OCI-LY7 (cell line): Measurements from ENCODE around the gene ELP6. TPM values are rescaled to one million over a fixed set of nuclear protein-coding genes. Genes with fewer than 3 reads are reported as not detected.

ENCODE experiments used
- BruUV-seq: library from RNA; stranded (reverse); fragments of 400-500 nt; replicated peaks from 2 replicates; lab custom pipeline; 2021; lab: Mats Ljungman, UMichigan
- CTCF ChIA-PET: fragments of 300-600 bp; sonication (Branson Sonifier 250); formaldehyde crosslinking; loops from one replicate; lab custom pipeline; 2022; ENCODE audit warnings: antibody characterized with exemption; ENCODE audit not compliant: unreplicated experiment; lab: Charles Lee
- POLR2A ChIA-PET: fragments of 300-600 bp; sonication (Branson Sonifier 250); formaldehyde crosslinking; loops from one replicate; lab custom pipeline; 2022; ENCODE audit warnings: antibody characterized with exemption; lab: Charles Lee
- DNase-seq: peaks from one replicate; pipeline ENCODE4 v3.0.0-alpha.2; 2015; ENCODE audit warnings: low spot score
- H2AFZ ChIP-seq: fragments of 200-600 bp; sonication (generic), shearing (Covaris generic); 2 replicates; pipeline ENCODE4 v1.6.1; 2014; ENCODE audit warnings: mild to moderate bottlenecking, antibody characterized with exemption, low read length, moderate library complexity
- H3K27ac ChIP-seq: fragments of 200-600 bp; sonication (generic); 2 replicates; pipeline ENCODE4 v1.5.1; 2014; ENCODE audit warnings: mixed run types, low read depth, mild to moderate bottlenecking, moderate library complexity, low read length, inconsistent platforms; ENCODE audit not compliant: poor library complexity, severe bottlenecking
- H3K36me3 ChIP-seq: fragments of 200-600 bp; sonication (generic); 2 replicates; pipeline ENCODE4 v1.6.1; 2014; ENCODE audit warnings: mild to moderate bottlenecking, antibody characterized with exemption, low read length, moderate library complexity, mixed read lengths; ENCODE audit not compliant: insufficient read depth
- H3K4me1 ChIP-seq: fragments of 200-600 bp; sonication (generic); 2 replicates; pipeline ENCODE4 v1.5.1; 2014; ENCODE audit warnings: mild to moderate bottlenecking, low read length; ENCODE audit not compliant: insufficient read depth, poor library complexity, severe bottlenecking
- H3K4me2 ChIP-seq: fragments of 200-600 bp; sonication (generic); 2 replicates; pipeline ENCODE4 v1.6.1; 2014; ENCODE audit warnings: mild to moderate bottlenecking, low read length
- H3K4me3 ChIP-seq: fragments of 200-600 bp; sonication (generic); 2 replicates; pipeline ENCODE4 v1.5.1; 2014; ENCODE audit warnings: mild to moderate bottlenecking, low read depth, low read length; ENCODE audit not compliant: poor library complexity, severe bottlenecking
- H3K79me2 ChIP-seq: fragments of 200-600 bp; sonication (generic); 2 replicates; pipeline ENCODE4 v1.6.1; 2016; ENCODE audit warnings: low read depth, mild to moderate bottlenecking, low read length, moderate library complexity, mixed read lengths; ENCODE audit not compliant: insufficient read depth
- H3K9me2 ChIP-seq: fragments of 200-600 bp; sonication (generic); 2 replicates; pipeline ENCODE4 v1.6.1; 2016; ENCODE audit warnings: mild to moderate bottlenecking, low read length, mixed read lengths; ENCODE audit not compliant: insufficient read depth
- H3K9me3 ChIP-seq: fragments of 200-600 bp; sonication (generic); 2 replicates; pipeline ENCODE4 v1.6.1; 2014; ENCODE audit warnings: mild to moderate bottlenecking, mixed run types, low read length, mixed read lengths
- H4K20me1 ChIP-seq: fragments of 200-600 bp; sonication (generic); 2 replicates; pipeline ENCODE4 v1.6.1; 2014; ENCODE audit warnings: mild to moderate bottlenecking, antibody characterized with exemption, low read length, moderate library complexity, mixed read lengths; ENCODE audit not compliant: insufficient read depth
- CTCF ChIP-seq: fragments of 200-600 bp; sonication (generic); conservative IDR thresholded peaks from 2 replicates; pipeline ENCODE4 v1.5.1; 2014; ENCODE audit warnings: mild to moderate bottlenecking, antibody characterized with exemption, low read length, moderate library complexity, mixed read lengths
- EZH2phosphoT487 ChIP-seq: fragments of 200-600 bp; sonication (generic); IDR thresholded peaks from 2 replicates; pipeline ENCODE4 v1.6.1; 2018; ENCODE audit warnings: low read depth, borderline replicate concordance, mild to moderate bottlenecking, mixed run types, antibody characterized with exemption, low read length, moderate library complexity, mixed read lengths
- intact Hi-C: fragments of 100-400 bp; cut with micrococcal nuclease; formaldehyde crosslinking; loops from one replicate; pipeline ENCODE4 v1.10.0; 2022; ENCODE audit not compliant: unreplicated experiment
- total RNA-seq, 2 experiments: library from RNA; depleted of rRNA in 1 of 2; stranded (reverse); fragments of >200 nt in 1 of 2; shearing (Covaris generic) in 1 of 2; gene quantifications; 2 replicates each; pipeline ENCODE4 v1.2.3, GENCODE V29; 2014 to 2022

Gene ELP6
- total RNA-seq, 2 experiments from 2014 or later, result 91.5 to 92.5 TPM

- Histone ChIP-seq H3K36me3 (peaks cover 72% of the 10 kb centered on the region), H4K20me1 (no peaks in the 10 kb centered on the region), H3K27ac (no peak overlapping the region), H3K4me1 (peaks cover 22% of the 10 kb centered on the region), H2AFZ (no peak overlapping the region), H3K79me2 (no peaks in the 10 kb centered on the region), H3K9me3 (no peaks in the 10 kb centered on the region), H3K4me3 (no peak overlapping the region), H3K4me2 (no peak overlapping the region), H3K9me2 (no peaks in the 10 kb centered on the region)
- ChIA-PET POLR2A (no interaction called here), CTCF (no interaction called here)
- intact Hi-C loops, result no loop called here
- no peak for TF ChIP-seq CTCF
- no peak for TF ChIP-seq EZH2phosphoT487
- no peak for DNase-seq
- BruUV-seq, result TSS peak; percentile 37
These were observed 17.6 kb downstream of the ELP6 start for GRCh38 chr3:47495886-47496285.

GRCh38 chr3:47495111-47495510 is 18.4 kb downstream of the ELP6 start:
- no peaks in the 10 kb centered on the region for H3K9me2 ChIP-seq
- H4K20me1 ChIP-seq, result no peaks in the 10 kb centered on the region
- POLR2A ChIA-PET, result interaction anchor here (1.6 to 1.7 kb wide), 2 partner anchors 114 to 188 kb away, joined by 3 read pairs; partner anchors contain the start of gene PTPN23
- no peak overlapping the region for H2AFZ ChIP-seq
- BruUV-seq, result no TSS peak
- H3K79me2 ChIP-seq, result no peaks in the 10 kb centered on the region
- no peak overlapping the region for H3K4me2 ChIP-seq
- no peak for TF ChIP-seq EZH2phosphoT487
- TF ChIP-seq CTCF, result no peak
- no peak for DNase-seq
- H3K9me3 ChIP-seq, result no peaks in the 10 kb centered on the region
- H3K4me3 ChIP-seq, result no peak overlapping the region
- intact Hi-C loops, result no loop called here
- peaks cover 26% of the 10 kb centered on the region for H3K4me1 ChIP-seq
- peaks cover 70% of the 10 kb centered on the region for H3K36me3 ChIP-seq
- CTCF ChIA-PET, result no interaction called here
- no peak overlapping the region for H3K27ac ChIP-seq

- peak; percentile 64 for DNase-seq
- Histone ChIP-seq H3K4me1 (peaks cover 26% of the 10 kb centered on the region), H3K79me2 (no peaks in the 10 kb centered on the region), H2AFZ (peak overlapping the region; percentile 64; the same call in 1 of the 2 replicates), H3K9me3 (no peaks in the 10 kb centered on the region), H3K36me3 (peaks cover 52% of the 10 kb centered on the region), H3K4me3 (peak overlapping the region; percentile 10), H3K27ac (peak overlapping the region; percentile 73), H3K9me2 (no peaks in the 10 kb centered on the region), H3K4me2 (peak overlapping the region; percentile 40), H4K20me1 (no peaks in the 10 kb centered on the region)
- intact Hi-C loops, result loop anchor here (1.0 kb wide), 1 partner anchor 22 kb away; the partner anchor contains the start of gene ELP6
- ChIA-PET POLR2A (interaction anchor here (0.6 kb wide), 1 partner anchor 160 kb away, joined by 4 read pairs; no protein-coding TSS in a partner anchor), CTCF (no interaction called here)
- no TSS peak for BruUV-seq
- TF ChIP-seq CTCF (no peak), EZH2phosphoT487 (no peak)
These were observed 21.7 kb downstream of the ELP6 start for GRCh38 chr3:47491777-47492176.
